ENCODE data around the gene GUCY2D. TPM values are rescaled to one million over a fixed set of nuclear protein-coding genes. Genes with fewer than 3 reads are reported as not detected.
"Not testable (repeated sequence)": the region's sequence is repeated elsewhere in the genome, so short reads cannot be mapped to it uniquely, and the experiment has no call there.

GUCY2D gene
- polyA plus RNA-seq, 1 donor: not detected

GRCh38 chr17:8016632-8017424 is 14.4 kb downstream of the GUCY2D start:
- DNase-seq (ENCODE audit: low read depth): no peak

GRCh38 chr17:8018436-8018835 is 16.0 kb downstream of the GUCY2D start:
- DNase-seq (ENCODE audit: low read depth): no peak

- DNase-seq (ENCODE audit: low read depth): no peak
Observed at GRCh38 chr17:8019166-8019565, 16.8 kb downstream of the GUCY2D start.

- no peak for DNase-seq (ENCODE audit: low read depth)
Observed at GRCh38 chr17:8019665-8020650, 17.5 kb downstream of the GUCY2D start.

GRCh38 chr17:8020776-8021564 is 18.6 kb downstream of the GUCY2D start:
- no peak for DNase-seq (ENCODE audit: low read depth)

- no peak for DNase-seq (ENCODE audit: low read depth)
Observed at GRCh38 chr17:8021565-8022359, 19.3 kb downstream of the GUCY2D start.

- DNase-seq (ENCODE audit: low read depth): no peak
Observed at GRCh38 chr17:8022360-8023003, 20.1 kb downstream of the GUCY2D start.

GRCh38 chr17:8024161-8024560 is 21.7 kb downstream of the GUCY2D start:
- DNase-seq (ENCODE audit: low read depth): not testable (repeated sequence)

- no peak for DNase-seq (ENCODE audit: low read depth)
Observed at GRCh38 chr17:8025176-8025911, 22.9 kb downstream of the GUCY2D start.

GRCh38 chr17:8029121-8029520 is 26.7 kb downstream of the GUCY2D start:
- DNase-seq (ENCODE audit: low read depth): no peak

GRCh38 chr17:8031261-8031661 is 28.8 kb downstream of the GUCY2D start:
- no peak for DNase-seq (ENCODE audit: low read depth)

GRCh38 chr17:8031950-8032349 is 29.5 kb downstream of the GUCY2D start:
- DNase-seq (ENCODE audit: low read depth): no peak

- no peak for DNase-seq (ENCODE audit: low read depth)
Observed at GRCh38 chr17:8032442-8032841, 30.0 kb downstream of the GUCY2D start.

GRCh38 chr17:8038954-8039610 is 36.7 kb downstream of the GUCY2D start, which contains the start of gene ALOX15B:
TSS of gene ALOX15B (plus strand) at chr17:8039059. CDS start at chr17:8039156, 97 bp downstream.
- no peak for DNase-seq (ENCODE audit: low read depth)

GRCh38 chr17:8039611-8040168 is 37.3 kb downstream of the GUCY2D start:
- no peak for DNase-seq (ENCODE audit: low read depth)

GRCh38 chr17:8041249-8041928 is 39.0 kb downstream of the GUCY2D start:
- no peak for DNase-seq (ENCODE audit: low read depth)

- DNase-seq (ENCODE audit: low read depth): no peak
Observed at GRCh38 chr17:8041979-8042378, 39.6 kb downstream of the GUCY2D start.
